Activated CD4-positive, alpha-beta T cell treated with anti-CD3 and anti-CD28 coated beads, Interleukin-2, amount 50 U/mL, for 1 hour (primary cell): Measurements from ENCODE around the gene FAM131C.
A peak's percentile ranks its signal among the peaks of the same experiment; 100 is the strongest.

Source experiments
- DNase-seq: peaks from one replicate; pipeline ENCODE4 v3.0.0-alpha.2; 2020

Gene FAM131C

DNA sequence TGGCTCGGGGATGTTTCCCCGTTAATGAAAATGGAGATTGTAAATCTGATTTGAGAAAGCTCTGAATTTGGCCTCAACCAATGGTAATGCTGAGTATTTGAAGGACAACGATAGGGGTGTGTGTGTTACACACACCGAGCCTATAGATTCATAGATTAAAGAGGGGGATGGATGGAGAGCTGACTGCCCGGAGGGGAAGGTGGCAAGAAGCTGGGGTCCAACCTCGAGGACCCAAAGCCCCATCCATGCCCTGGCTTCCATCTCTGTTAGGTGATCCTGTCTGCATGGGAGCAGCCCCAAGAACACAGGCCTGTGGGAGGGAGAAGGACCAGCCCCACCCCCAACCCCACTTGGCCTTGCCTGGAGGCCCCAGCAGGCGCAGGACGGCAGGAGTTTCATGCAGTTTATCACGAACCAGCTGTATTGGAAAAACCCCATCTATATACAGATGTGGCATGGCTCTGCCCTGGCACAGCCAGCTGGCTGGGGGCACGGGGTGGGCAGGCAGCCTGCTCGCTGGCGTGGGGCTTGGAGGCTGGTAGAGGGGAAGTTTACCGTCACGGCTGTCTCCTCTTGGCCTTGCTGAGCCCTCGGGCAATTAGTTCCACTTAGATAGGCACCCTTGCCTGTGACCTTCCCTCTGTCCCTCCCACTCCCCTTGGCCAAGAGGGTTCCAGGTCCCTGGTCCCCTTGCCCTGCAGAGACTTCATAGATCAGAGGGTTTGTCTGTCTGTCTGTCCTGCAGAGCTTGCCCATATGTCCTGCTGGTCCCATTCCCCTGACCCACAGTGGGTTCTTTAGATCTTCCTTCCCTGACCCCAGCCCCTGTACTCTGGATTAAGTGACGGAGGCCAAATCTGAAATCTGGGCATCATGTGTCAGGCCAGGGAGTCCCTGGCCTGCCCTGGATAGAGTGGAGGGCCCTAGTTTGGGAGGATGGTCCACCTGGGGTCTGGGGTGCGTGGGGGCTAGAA lies 58.7 kb downstream of the FAM131C start:
- no peak for DNase-seq

DNA sequence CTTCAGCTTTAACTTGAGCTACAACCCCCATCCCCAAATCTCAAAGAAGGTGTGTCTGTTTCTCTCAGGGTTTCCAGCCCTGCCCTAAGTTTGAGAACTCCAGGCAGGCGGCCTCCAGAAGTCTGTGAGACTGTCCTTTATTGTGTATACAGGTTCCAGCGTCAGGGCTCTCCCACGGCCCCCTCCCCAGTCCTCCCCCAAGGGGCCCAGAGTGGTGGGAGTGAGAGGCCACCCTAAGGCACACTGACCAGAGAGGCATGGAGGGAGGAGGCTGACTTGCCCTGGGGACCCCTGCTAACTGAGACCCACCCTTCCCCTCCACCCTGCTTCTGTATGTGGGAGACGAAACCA lies 59.6 kb downstream of the FAM131C start:
- DNase-seq, result no peak

DNA sequence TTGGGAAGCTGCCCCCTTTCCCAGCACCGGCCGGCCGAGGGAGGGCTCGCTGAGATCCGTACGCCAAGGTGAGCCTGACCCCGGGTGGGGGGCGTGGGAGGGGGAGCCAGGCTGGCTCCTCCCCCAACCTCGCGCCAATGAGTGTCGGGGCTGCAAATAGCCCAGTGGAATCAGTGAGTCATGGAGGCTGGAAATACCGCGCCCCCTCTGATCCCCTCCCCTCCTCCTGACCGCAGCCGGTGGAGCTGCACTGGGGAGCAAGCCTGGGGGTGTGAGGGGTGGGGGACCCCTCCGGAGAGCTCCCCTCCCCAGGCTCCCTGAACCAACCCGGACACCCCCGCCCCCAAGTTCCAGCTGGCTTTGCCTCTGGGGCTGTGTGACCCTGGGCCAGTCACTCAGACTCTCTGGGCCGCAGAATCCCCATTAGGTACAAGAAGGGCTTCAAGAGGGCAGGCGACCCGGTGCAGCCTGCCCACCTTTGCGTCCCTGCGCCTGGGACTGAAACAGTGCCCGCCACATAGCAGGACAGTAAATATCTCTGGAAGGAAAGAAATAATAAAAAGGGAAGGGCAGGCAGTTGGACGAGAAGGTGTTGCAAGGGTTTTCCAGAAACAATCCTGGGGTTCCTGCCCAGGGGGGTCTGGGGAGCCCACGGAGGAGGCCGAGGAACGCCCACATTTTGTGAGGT lies 60.1 kb downstream of the FAM131C start:
- DNase-seq, result peak; percentile 39

DNA sequence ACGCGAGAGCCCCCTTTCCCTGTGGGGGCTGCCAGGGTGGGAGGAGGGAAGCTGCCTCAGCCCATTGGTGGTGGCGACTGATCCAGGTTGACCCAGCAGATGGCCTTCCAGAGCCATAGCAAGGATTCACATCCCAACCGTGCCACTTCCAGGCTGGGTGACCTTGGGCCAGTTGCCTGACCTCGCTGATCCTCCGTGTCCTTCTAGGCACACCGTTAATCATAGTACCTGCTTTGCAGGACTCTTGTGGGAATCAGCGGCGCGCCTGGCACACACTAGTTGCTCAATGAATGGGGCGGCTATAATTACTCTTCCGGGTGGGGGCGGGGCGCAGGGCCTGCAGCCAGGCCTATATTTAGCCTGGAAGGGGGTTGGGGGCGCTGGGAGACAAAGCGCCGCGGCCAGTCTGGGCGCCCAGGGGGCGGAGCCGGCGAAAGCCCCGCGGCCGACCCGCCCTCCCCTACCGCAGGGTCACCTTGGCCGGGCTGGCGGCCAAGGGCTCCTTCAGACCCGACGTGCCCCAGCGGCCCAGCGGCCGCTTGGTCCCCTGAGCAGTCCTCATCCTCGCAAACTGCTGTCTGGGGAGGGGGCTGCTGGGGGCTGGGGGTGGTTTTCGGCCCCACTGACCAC lies 60.7 kb downstream of the FAM131C start:
- DNase-seq, result peak; percentile 23

DNA sequence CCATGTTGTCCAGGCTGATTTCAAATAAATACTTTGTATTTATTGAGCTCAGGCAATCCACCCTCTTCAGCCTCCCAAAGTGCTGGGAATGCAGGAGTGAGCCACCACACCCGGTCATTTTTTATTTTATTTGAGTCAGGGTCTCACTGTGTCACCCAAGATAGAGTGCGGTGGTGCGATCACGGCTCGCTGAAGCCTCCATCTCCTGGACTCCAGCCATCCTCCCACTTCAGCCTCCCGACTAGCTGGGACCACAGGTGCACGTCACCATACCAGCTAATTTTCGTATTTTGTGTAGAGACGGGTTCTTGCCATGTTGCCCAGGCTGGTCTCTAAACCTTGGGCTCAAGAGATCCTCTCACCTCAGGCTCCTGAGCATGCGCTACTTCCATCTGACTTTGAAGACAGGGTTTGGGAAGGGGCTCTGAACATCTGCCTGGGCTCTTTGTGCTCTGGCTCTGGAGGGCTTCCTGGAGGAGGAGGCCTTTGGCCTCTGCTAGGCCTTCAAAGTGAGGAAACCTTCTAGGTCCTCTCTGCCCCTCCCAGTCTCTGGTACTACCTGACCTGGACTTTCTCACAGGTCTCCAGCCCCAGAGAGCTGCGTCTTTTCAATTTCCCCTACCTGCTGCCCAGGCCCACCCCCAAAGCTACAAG lies 61.4 kb downstream of the FAM131C start:
- no peak for DNase-seq

DNA sequence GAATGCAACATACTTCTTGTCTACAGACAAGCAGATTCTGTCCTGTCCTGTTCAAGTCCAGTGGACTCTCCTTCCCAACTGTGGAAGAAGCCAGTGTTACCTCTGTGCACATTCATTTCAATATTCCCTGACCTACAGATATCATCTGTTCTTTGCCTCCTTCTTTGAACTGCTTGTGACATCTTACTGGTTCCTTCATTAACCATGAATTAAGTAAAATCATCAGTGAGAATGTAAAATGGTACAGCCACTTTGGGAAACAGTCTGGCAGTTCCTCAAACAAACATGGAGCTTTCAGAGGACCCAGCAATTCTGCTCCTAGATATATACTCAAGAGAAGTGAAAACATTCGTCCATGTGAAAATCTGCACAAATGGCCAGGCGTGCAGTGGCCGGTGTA lies 62.6 kb downstream of the FAM131C start:
- no peak for DNase-seq

DNA sequence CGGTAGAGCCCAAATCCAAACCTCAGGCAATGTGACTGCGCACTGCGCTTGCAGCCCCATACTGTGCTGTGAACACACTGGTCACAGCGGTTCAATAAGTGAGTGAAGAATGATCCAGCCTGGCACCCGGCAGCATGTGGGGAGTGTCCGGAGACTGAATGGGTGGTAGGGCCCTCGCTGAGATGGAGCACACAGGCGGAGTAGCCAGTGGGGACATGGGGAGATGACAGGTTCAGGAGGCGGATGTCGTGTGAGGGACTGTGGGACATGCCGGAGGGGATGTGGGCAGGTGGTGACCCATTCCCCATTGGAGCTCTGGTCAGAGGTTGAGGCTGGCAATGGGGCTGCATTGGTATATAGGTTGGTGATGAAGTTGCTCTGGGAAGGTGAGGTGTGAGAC lies 63.8 kb downstream of the FAM131C start:
- no peak for DNase-seq

DNA sequence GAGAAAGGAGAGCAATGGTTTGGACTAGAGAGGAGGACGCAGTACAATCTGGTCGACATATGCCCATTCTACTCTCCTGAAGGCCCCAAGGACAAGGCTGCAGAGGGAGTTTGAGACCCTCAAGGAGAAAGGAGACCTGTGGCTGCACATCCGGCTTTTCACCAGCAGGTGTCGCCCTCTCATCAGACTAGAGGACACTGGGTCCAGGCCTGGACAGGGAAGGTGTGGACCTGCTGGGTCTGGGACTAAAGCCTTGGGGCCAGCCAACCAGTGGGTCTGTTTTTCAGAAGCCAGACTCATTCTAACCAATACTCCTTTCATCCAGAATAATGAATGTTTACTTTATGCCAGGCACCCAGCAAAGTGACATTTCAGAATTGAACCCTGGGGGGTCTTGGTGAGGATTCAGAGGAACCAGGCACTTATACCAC lies 64.4 kb downstream of the FAM131C start:
- peak; percentile 73 for DNase-seq
